C1 segment of cervical spinal cord (tissue), 14 donors: Measurements from ENCODE around the gene TMEM72.

Source experiments
- DNase-seq, 14 donors: peaks; one replicate each; lab custom pipeline; 2025; lab: John Stamatoyannopoulos, UW

The TMEM72 gene

DNA sequence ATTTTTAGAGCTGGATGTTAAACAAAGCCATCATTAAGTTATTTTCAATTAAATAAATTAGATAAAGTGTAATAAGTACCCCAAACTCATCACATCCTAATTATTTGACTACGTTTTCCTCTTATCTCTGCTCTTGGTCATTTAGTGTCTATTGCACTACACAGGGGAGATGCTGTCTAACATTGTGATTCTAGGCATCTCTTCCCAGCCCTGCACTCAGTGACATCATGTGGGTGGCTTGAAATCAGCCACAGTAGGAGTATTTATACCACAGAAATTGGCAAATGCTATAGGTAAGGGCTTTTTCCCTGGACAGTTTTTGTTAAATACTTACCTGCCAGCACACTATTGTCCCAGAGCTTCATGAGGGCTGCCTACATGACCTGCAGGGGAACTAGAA lies 21.3 kb upstream of the TMEM72 start:
- DNase-seq = no peak

DNA sequence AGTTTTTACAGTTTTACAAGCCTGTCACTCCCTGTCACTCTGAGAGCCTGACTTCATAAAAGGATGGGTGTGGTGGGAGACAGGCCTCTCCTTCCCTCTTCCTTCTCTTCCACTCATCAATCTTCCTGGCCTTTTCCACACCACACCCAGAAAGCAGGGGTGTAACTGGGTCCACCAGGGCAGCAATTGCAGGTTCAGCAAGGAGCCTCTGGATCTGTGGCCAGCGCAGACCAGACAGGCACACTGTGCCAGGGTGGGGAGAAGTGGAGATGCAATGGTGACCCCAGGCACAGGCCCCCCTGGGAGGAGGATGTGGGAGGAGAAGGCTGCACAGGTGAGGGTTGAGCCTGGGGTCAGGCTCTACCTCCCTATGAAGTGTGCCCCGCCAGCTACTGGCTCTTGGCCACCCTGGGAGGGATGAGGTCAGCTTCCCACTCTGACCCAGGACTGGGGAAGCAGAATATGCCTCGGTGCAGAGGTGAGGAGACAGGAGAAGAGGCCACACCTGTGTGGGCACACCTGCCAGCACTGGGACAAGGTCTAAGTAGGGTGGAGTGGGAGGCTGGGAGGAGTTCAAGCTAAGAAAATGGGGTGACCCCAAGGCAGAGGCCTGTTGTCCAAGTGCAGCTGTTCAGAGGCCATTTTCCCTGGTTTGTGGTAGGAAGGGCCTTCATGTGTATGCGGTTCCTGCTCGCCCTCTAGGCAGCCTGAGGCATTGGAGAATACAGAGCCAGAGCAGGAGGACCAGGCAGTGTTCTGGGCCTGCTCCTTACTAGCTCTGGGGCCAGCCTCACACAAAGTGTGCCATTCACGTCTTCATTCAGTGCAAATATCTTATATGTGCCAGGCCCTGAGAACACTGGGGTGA lies 20.2 kb upstream of the TMEM72 start:
- DNase-seq = no peak

DNA sequence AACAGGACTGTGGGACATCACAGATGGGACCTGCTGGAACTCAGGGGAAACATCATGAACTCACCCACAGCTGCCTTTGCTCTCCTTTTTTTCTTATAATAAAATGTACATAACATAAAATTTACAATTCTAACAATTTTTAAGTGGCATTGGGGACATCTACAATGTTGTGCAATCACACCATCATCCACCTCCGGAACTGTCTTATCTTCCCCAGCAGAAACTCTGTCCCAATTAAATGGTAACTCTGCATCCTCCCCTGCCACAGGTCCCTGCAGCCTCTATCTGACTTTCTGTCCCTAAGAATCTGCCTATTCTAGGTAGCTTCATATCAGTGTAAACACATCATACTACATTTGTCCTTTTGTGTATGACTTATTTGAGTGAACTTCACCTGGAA lies 19.4 kb upstream of the TMEM72 start:
- no peak for DNase-seq

DNA sequence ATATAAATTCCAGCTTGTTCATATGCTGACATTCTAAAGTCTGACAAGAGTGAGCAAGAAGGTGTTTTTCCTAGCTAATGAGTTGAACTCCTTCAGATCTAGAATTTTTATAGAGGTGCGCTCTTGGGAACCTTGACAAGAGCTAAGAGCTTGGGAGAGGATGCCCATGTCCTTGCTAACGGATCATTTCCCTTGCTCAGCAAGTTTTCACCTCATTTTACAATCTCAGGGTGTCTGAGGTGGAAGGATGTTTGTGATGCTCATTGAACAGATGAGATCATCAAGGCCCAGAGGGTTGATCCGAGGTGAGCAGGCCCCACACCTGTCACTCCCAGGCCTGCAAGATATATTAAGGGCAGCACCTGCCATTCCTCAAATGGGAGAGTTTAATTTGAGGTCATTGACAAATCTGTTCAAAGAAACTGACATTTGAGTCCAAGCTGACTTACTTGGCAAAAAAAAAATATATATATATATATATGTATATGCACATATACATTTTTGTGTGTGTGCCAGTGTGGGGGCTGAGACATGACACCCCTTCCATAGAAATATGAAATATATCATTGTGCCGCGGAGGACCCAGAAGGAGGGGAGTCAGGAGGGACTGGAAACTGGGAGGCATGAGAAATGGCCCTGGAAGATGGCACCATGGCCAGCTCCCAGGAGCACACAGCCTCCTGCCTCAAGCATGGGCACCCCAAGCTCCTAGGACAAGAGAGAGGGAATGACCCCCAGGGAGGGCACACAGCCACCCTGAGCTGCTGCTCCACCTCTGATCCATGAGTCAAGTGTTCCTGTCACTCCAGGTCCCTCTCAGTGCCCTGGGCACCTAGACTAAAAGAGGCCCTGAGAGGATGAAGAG lies 17.3 kb upstream of the TMEM72 start:
- DNase-seq = no peak

DNA sequence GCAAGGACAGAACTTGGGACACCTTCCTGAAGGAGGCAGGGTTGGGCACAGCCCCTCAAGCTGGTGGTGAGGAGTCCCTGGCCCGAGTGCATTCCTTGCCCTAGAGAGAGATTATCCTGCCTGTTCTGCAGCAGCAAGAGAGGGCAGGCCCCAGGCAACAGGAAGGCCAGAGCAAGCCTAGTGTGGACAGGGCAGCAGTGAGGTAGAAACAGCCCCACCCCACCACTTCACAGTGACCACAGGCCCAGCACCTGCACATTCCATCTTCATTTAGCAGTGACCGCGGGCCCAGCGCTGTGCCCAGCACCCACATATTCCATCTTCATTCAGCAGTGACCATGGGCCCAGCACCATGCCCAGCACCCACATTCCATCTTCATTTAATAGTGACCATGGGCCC lies 16.4 kb upstream of the TMEM72 start:
- DNase-seq = no peak

DNA sequence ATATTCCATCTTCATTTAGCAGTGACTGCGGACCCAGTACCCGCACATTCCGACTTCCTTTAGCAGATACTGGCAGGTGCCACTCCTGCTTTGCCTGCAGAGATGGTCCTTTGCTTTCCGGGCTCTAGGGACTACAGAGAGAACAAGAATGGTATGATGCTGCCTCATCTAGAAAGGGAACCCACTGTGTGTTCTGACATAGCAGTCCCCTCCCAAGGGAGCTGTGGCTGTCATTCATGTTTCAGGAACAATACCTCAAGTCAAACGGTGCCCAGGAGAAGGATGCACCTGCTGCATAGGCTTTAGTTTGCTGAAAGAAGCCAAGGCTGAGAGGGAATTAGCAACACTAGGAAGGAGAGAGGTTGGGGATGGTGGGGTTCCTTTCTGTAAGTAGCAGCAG lies 15.9 kb upstream of the TMEM72 start:
- DNase-seq = no peak

DNA sequence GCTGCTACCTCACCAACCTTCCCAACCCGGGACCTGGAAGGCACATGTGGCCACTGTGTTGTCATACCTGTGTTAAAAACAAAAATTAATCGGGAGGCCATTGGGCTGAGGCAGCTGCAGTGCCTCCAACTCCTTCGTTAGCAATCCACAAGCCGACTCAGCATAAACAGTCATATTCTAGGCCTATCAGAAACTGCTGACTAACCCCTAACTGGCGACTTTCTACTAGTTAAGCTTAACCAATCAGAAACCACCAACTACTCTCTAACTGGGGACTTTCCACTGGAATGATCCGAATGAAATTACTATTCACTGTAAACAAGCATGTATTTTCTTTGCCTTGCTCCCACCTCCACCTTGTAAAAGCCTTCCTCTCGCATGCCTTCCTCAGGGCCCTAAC lies 14.1 kb upstream of the TMEM72 start:
- no peak for DNase-seq

DNA sequence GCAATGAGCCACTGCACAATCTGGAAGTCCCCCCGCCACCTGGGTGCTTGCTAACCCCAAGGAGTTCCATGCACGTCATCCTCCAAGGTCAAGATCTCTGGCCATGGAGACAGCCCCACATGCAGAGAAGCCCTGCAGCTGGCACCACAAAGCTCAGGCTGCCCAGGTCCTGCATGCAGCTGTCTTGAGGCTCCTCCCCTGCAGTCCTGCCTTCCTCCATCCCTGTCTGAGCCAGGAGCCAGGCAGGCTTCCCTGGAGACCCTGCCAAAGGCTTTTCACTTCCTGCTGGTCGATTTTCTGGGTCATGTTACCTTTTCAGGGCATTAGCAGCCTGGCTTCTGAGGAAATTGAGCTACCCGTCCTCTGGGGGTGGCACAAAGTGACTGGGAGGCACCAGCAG lies 12.5 kb upstream of the TMEM72 start:
- DNase-seq = no peak

DNA sequence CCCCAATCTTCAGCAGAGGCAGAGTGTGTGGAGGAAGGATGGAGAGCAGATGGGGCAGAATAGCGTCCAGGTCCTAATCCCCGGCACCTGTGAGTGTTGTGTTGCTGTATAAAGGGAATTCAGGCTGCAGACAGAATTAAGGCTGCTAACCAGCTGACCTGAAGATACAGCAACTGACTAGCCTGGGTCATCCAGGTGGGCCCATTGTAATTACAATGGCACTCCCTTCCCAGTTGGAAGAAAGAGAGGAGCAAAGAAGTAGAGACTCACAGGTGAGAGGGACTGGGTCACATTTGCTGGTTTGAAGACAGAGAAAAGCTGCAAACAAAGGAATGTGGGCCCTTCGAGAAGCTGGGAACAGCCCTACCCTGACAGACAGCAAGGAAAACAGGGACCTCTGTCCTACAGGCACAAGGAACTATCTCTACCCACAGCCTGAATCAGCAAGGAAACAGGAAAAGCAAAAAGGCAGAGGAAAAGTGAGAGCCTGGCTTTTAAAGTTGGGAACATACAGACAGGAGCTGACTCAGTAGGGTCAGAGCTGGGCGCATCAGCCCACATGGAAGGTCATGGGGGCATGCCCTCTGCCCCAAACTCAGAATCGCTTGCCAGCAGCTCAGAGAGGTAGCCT lies 11.6 kb upstream of the TMEM72 start:
- no peak for DNase-seq

DNA sequence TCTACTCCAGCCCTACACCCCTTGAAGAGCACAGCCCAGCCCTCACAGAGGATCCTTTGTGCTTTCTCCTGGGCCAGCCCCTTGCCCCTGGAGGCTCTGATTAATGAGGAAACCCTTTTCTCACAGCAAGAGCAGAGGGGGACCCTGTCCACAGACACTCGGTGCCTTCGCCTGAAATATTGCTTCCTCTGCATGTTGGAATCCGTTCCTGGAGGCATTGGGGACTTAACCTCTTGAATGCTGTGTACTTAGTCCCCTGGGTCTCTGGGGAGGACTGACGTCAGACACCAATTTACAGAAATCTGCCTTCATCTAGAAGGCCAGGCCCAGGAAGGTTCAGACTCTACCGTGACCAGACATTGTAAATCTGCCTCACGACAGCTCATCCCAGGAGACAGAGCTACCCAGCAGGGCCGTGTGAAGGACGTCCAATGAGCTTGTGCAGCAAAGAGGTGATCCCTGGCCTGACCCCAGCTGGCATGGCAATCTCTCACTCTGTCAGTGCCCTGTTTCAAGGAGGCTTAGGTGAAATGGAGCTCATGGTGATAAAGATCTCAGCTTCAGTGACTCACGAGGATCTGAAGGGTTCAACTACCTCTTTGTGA lies 8.1 kb upstream of the TMEM72 start:
- peak in 1 of 14 donors; percentile 3 for DNase-seq

DNA sequence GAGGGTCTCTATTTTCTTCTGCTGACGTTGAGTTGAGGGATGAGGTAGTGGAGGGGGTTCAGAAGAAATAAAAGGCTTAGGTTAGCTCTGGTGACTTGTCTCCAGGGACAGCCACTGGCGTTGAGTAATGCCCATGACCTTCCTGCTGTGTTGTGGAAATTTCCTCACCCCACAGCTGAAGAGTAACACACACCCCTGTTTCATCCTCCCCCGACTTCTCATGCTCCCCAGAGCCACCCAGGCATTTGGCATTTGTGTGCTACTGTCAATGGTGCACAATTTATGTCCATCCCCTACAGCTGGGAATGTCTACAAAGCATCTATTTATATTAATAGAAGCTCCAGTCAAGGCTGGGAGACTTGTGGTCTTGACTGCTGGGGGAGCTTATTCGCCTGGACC lies 4.7 kb upstream of the TMEM72 start:
- DNase-seq = no peak

DNA sequence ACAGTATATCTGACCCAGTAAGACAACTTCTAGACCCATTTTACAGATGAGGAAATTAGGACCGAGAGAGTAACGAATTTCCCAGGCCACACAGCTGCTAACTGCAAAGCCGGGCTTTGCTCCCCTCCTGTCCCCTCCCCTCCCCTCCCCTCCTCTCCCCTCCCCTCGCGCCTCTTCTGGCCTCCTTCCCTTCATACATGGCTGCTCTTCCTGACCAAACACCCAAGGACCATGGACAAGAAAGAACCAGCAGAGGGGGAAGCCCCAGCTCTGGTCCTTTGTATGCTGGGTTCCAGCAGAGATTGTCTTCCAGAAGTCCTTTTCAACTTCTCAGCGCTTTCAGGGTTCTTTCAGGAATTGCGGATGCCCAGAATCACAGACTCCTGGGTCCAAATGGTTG lies 3.6 kb upstream of the TMEM72 start:
- no peak for DNase-seq

DNA sequence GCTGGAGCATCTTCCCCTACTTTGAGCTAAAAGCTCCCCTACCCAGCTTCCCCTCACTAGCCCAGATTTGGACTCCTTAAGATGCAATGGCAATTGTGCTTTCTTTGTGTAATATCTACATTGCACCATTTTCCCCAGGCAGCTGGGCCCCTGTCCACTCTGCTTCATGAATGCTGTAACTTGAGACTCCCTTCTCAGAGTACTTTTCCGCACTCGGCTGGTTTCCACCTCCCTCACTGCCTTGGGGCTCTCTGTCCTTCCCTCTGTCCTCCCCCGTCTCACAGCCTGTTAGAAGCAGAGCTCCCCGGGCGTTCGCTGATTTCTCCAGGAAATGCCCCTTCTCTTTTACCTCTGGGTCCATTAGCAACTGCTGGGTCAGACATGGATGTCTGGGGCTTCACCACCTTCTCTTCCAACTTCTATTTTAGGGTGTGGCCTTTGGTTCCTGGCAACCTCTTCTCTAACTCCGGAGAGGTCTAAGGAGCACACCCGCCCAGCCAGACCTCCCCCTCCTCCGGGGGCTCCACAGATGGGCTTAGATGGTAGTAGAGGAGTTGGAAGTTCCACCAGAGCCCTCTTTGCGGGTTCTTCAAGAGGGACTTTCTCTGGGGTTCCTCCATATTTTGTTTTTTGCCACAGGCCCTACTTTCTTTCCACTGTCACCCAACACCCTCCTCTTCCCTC lies 2.9 kb upstream of the TMEM72 start:
- no peak for DNase-seq

DNA sequence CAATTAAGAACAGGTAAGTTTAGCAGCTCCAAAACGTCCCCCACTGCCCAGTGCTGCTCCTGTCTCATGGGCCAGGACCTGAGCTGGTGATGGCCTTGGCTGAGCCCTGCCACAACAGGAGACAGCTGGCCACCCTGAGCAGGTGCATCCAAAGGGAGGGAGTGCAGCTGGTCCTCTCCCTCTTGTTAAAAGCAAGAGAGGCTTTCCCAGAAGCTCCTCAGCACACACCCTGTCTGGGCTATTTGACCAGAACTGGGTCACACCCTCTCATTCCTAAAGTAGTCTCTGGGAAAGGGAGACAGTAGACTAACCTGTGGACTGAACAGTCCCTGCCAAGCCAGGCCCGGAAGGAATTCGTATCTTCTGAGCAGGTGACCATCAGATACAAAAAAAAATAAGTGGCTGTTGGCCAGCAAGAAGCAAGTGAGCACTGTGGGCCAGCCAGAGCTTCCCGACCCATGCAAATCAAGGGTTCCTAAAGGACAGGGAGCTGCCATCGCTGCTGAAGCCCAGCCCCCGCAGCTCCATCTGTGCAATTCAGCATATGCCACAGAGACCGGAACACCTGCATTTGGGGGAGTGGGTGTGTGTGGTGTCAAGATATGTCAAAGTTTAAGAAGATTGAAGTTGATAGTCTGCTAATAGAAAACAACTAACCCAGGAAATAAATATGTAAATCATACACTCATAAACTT lies 2.1 kb upstream of the TMEM72 start:
- DNase-seq = no peak

DNA sequence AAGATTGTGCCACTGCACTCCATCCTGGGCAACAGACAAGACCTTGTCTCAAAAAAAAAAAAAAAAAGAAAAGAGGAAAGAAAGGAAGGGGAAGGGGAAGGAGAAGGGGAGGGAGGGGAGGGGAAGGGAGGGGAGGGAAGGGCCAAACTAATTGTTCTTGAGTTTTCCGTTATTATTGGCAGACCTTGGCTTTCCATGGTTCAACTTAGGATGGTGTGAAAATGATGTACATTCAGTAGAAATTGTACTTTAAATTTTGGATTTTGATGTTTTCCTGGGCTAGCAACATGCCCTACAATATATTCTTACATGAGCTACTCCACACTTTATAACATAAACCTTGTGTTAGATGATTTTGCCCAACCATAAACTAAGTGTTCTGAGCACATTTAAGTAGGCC lies 1.2 kb upstream of the TMEM72 start:
- no peak for DNase-seq

DNA sequence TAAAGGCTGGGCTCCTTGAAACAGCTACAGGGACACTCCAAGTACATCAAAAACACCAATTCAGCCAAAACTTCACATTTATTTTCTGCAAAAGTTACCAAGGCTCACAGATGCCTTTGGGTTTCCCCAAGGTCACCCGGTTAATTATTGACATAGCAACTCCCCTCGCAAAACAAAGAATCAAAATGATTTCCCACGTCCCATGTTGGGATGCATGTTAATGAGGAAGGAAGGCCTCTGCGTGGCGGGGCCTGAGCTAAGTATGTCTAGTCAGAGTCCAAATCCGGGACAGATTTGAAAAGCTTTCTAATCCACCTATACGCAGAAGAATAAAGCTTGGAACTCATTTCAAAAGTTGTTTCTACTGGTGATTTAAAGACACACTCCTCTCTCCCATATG lies 535 bp upstream of the TMEM72 start:
- no peak for DNase-seq

DNA sequence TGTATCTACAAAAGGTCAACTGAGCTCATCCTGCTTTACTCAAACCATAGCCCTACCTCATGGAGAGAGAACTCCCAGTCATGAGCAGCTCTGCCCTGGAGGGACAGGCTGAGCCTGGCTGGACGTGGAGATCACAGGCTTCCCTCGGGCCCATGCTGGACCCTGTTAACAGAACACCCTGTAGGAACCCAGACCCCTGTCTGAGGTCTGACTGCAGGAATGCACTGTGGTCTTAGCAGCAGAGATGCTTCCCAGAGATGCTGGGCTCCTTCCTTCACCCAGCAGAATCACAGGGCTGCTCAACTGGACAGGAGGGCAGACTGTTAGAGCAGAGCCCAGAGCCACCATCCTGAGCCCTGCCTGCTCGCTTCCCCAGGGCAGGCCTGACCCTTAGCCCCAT lies 814 bp downstream of the TMEM72 start:
- no peak for DNase-seq

DNA sequence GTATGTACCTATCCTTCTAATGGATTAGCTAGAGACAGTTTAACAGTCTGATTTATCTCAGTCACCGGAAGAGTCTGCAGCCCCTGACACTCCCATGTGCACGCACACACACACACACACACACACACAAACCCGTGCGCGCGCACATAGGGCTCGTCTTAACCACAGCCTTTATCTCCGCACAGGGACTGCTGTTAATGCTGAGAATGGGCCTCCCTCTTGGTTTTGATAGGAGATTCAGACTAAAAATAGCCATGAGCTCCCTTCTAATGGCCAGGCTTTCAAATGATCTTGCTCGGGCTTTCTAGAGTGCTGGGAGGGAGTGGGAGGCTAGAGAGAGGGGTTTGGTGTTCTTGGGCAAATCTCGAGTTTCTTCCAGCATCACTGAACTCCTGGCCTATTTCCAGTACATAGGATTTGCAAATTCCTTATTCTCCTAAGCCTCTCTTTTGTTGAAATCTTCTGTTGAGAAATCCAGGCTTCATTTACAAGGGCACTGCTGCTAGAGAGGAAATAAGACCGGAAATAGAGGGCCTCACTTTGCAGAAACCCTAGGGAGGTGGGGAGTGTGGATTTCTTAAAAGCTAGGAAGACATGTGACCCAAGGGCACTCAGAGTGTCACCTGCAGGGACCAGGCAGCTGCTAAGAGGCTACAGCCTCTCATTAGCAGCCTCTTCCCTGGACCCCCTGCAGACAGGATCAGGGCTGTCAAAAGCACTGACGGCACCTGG lies 2.4 kb downstream of the TMEM72 start:
- DNase-seq = no peak

DNA sequence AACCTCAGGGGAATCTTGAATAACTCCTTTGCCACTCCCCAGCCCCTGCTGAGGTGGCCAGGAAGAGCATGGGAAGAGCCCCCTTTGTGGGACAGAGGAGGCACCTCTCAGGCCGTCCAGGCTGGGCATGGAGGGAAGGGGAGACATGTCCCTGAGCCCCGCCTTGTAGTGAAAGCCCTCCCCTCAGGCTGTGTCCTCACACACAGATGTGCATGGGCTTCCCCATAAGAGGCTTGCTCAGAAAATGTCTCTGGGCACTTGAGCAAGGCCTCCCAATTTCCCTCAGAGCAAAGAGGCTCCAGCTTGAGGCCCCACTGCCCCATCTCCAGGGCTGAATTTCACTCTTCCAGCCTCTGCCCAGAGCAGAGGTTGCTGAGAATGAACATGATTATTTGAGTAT lies 3.8 kb downstream of the TMEM72 start:
- DNase-seq = no peak

DNA sequence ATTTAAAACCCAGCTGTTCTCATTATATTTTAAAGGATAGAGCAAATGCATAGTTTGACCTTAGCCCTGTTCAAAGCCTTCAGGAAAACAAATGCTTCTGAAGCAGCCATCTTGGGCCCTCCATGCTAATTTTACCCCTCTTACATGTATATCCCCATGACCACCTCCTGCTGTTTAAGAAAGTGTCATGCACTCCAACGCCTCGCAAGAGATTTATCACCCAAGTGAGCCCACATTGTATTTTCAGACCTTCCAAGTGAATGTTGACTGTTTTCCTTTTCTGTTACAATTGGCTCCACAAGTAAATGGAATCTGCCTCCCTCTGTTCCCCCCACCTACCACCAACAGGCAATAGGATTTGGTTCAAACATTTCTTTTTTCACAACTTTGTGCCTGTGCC lies 5.3 kb downstream of the TMEM72 start:
- DNase-seq = no peak
